Measurements from ENCODE around the gene SNAPC3. TPM values are rescaled to one million over a fixed set of nuclear protein-coding genes. Genes with fewer than 3 reads are reported as not detected.
"Not testable (repeated sequence)": the region's sequence is repeated elsewhere in the genome, so short reads cannot be mapped to it uniquely, and the experiment has no call there.

The SNAPC3 gene
- total and polyA plus RNA-seq, 7 donors = 12.1 to 29.2 (median 20.4) TPM

- no peaks in the 10 kb centered on the region for H3K4me1 ChIP-seq
- ATAC-seq (no peak), DNase-seq (no peak)
- intact Hi-C loops (cut with DNase I) = no loop called here
- no peaks in the 10 kb centered on the region for H3K36me3 ChIP-seq (ENCODE audit: insufficient read depth in 1 of 2, low read depth in 1 of 2)
- H3K27ac ChIP-seq = no peak overlapping the region
- no peaks in the 10 kb centered on the region for H3K9me3 ChIP-seq
- WGBS, 3 donors = 79 to 83% (median 80%) methylated on average over 4 of the region's 4 CpGs
- no peaks in the 10 kb centered on the region for H3K27me3 ChIP-seq (ENCODE audit: insufficient read depth in 3 of 3, low read length in 2 of 3)
- no peak overlapping the region for H3K4me3 ChIP-seq
- no peak for TF ChIP-seq CTCF (IDR thresholded peaks at IDR 0.05)
Measured at GRCh38 chr9:15377625-15378540, 44.8 kb upstream of the SNAPC3 start.

GRCh38 chr9:15379317-15379716, 43.4 kb upstream of the SNAPC3 start:
- DNase-seq, H3K4me3 ChIP-seq: not testable (repeated sequence)

GRCh38 chr9:15379888-15380287, 42.8 kb upstream of the SNAPC3 start:
- DNase-seq = not testable (repeated sequence)

More at GRCh38 chr9:15379317-15379716, 43.4 kb upstream of the SNAPC3 start:
- H3K27ac ChIP-seq; H3K27me3 ChIP-seq (ENCODE audit: insufficient read depth in 3 of 3, low read length in 2 of 3); H3K36me3 ChIP-seq (ENCODE audit: insufficient read depth in 1 of 2, low read depth in 1 of 2); ATAC-seq; H3K4me1 ChIP-seq; intact Hi-C loops (cut with DNase I); H3K9me3 ChIP-seq: not testable (repeated sequence)
- 57 to 76% (median 75%) methylated on average over 4 of the region's 4 CpGs for WGBS, 3 donors

GRCh38 chr9:15381491-15381890, 41.2 kb upstream of the SNAPC3 start:
- no peak for DNase-seq
- Histone ChIP-seq H3K4me1 (no peaks in the 10 kb centered on the region), H3K27me3 (ENCODE audit: insufficient read depth in 3 of 3, low read length in 2 of 3) (no peaks in the 10 kb centered on the region), H3K27ac (no peak overlapping the region), H3K36me3 (ENCODE audit: insufficient read depth in 1 of 2, low read depth in 1 of 2) (no peaks in the 10 kb centered on the region), H3K4me3 (no peak overlapping the region), H3K9me3 (no peaks in the 10 kb centered on the region)
- intact Hi-C loops (cut with DNase I) = no loop called here
- no peak for TF ChIP-seq CTCF (IDR thresholded peaks at IDR 0.05)
- ATAC-seq = no peak
- 45 to 92% (median 56%) methylated on average over 1 of the region's 1 CpG for WGBS, 3 donors

More at GRCh38 chr9:15379888-15380287, 42.8 kb upstream of the SNAPC3 start:
- H3K36me3 ChIP-seq (ENCODE audit: insufficient read depth in 1 of 2, low read depth in 1 of 2); intact Hi-C loops (cut with DNase I); H3K27me3 ChIP-seq (ENCODE audit: insufficient read depth in 3 of 3, low read length in 2 of 3); H3K9me3 ChIP-seq; ATAC-seq; H3K4me1 ChIP-seq; H3K4me3 ChIP-seq; H3K27ac ChIP-seq: not testable (repeated sequence)
- 81 to 91% (median 84%) methylated on average over 5 of the region's 5 CpGs for WGBS, 3 donors

GRCh38 chr9:15386465-15386864, 36.2 kb upstream of the SNAPC3 start:
- Histone ChIP-seq H3K36me3 (ENCODE audit: insufficient read depth in 1 of 2, low read depth in 1 of 2) (no peaks in the 10 kb centered on the region), H3K9me3 (no peaks in the 10 kb centered on the region), H3K4me3 (no peak overlapping the region), H3K27me3 (ENCODE audit: insufficient read depth in 3 of 3, low read length in 2 of 3) (no peaks in the 10 kb centered on the region), H3K27ac (no peak overlapping the region), H3K4me1 (no peaks in the 10 kb centered on the region)
- DNase-seq (no peak), ATAC-seq (no peak)
- 79 to 86% (median 86%) methylated on average over 6 of the region's 6 CpGs for WGBS, 3 donors
- intact Hi-C loops (cut with DNase I) = no loop called here
- no peak for TF ChIP-seq CTCF (IDR thresholded peaks at IDR 0.05)

All from psoas muscle (tissue), 8 donors.